Spleen (tissue), 11 donors: Measurements from ENCODE around the gene CLTA. TPM values are rescaled to one million over a fixed set of nuclear protein-coding genes. Genes with fewer than 3 reads are reported as not detected.
A peak's percentile ranks its signal among the peaks of the same experiment; 100 is the strongest.

ENCODE experiments used
- DNase-seq: peaks from one replicate; pipeline ENCODE4 v3.0.0-alpha.2; 2020
- H3K27ac ChIP-seq, 8 donors: fragments of 200-600 bp; sonication (generic) in 7 of 8; 1 replicate in 4 of 8; 2 replicates in 4 of 8; pipeline versions ENCODE4 v1.5.0 to v1.8.0; 2016 to 2021; ENCODE audit warnings: inconsistent platforms in 4 of 8, mild to moderate bottlenecking in 4 of 8, moderate library complexity in 1 of 8
- H3K27me3 ChIP-seq, 7 donors: fragments of 200-600 bp; sonication (generic) in 6 of 7; replicated peaks in 1 of 7; 1 replicate in 4 of 7; 2 replicates in 3 of 7; pipeline versions ENCODE4 v1.5.0 to v1.8.0; 2016 to 2021; ENCODE audit warnings: inconsistent platforms in 3 of 7, mild to moderate bottlenecking in 1 of 7
- H3K36me3 ChIP-seq, 6 donors: fragments of 200-600 bp; sonication (generic) in 5 of 6; 1 replicate in 4 of 6; 2 replicates in 2 of 6; pipeline versions ENCODE4 v1.5.0 to v1.8.0; 2016 to 2021; ENCODE audit warnings: inconsistent platforms in 2 of 6
- H3K4me1 ChIP-seq, 6 donors: fragments of 200-600 bp; sonication (generic) in 5 of 6; 1 replicate in 3 of 6; 2 replicates in 3 of 6; pipeline versions ENCODE4 v1.5.0 to v1.8.0; 2016 to 2021; ENCODE audit warnings: inconsistent platforms in 3 of 6
- H3K4me3 ChIP-seq, 8 donors: fragments of 200-600 bp; sonication (generic) in 7 of 8; 1 replicate in 4 of 8; 2 replicates in 4 of 8; pipeline versions ENCODE4 v1.5.0 to v1.8.0; 2016 to 2021; ENCODE audit warnings: inconsistent platforms in 4 of 8, mild to moderate bottlenecking in 4 of 8, moderate library complexity in 2 of 8
- H3K9me3 ChIP-seq, 8 donors: fragments of 200-600 bp; sonication (generic) in 7 of 8; 1 replicate in 4 of 8; 2 replicates in 4 of 8; pipeline versions ENCODE4 v1.5.0 to v1.8.0; 2016 to 2021; ENCODE audit warnings: inconsistent platforms in 4 of 8
- POLR2A ChIP-seq, 3 donors: fragments of 450-650 bp; IDR thresholded peaks; one replicate each; pipeline ENCODE4 v1.5.1; 2017; ENCODE audit warnings: antibody characterized with exemption in 3 of 3, mild to moderate bottlenecking in 1 of 3
- POLR2AphosphoS5 ChIP-seq, 3 donors: sonication (generic); formaldehyde crosslinking; IDR thresholded peaks; one replicate each; pipeline ENCODE4 v1.5.1; 2017; ENCODE audit warnings: antibody characterized with exemption in 3 of 3
- WGBS, 5 donors: extraction: QIAGEN DNeasy Blood & Tissue Kit in 3 of 5; methylation state at CpG; one replicate each; pipeline versions ENCODE4 v1.1.5 to v1.1.7; 2013 to 2018; 5-methylcytosine and 5-hydroxymethylcytosine counted together
- intact Hi-C: fragments of 100-400 bp; cut with DNase I; formaldehyde crosslinking; loops from one replicate; pipeline ENCODE4 v1.15.0; 2023; ENCODE audit warnings: low total_unique reads
- polyA plus RNA-seq, 3 donors: library from polyadenylated mRNA; stranded (reverse); fragments of 200-250 nt; gene quantifications; one replicate each; pipeline ENCODE4 v1.2.1, GENCODE V29; 2013
- total RNA-seq, 7 donors: library from RNA; depleted of rRNA in 3 of 7; stranded (reverse); fragments of >200 nt in 3 of 7; fragmentation: NEBNext Ultra II Directional in 4 of 7; extraction: Animal tissue kit (Norgen Biotek cat#: 25700) in 4 of 7; gene quantifications; one replicate each; pipeline versions ENCODE4 v1.1.0 to v1.2.1, GENCODE V29; 2016 to 2021
- TF ChIP-seq, protein P1 (sequence below), 11 experiments: fragments of 200-600 bp in 7 of 11; fragments of 450-650 bp in 4 of 11; sonication (generic) in 4 of 11; IDR thresholded peaks in 8 of 11; conservative IDR thresholded peaks in 3 of 11; 1 replicate in 7 of 11; 2 replicates in 4 of 11; pipeline versions ENCODE4 v1.4.0 to v1.8.0; 2016 to 2021; ENCODE audit warnings: antibody characterized with exemption in 11 of 11, inconsistent platforms in 4 of 11, mild to moderate bottlenecking in 1 of 11
- donor health status: healthy with polysubstance abuse.
- donor health status: DM: no; HTN: no; CAD: no; lungs with moderate emphysema.
- donor health status: DM: no; HTN: no; CAD: no.
- donor health status: Bipolar disorder and iron deficiency.
- donor health status: healthy.
- donor health status: DM: no; HTN: no; CAD: no.
- donor health status: DM: yes; HTN: yes; CAD: no.

Gene CLTA
- total and polyA plus RNA-seq, 10 donors = 92.0 to 176 (median 137) TPM

DNA sequence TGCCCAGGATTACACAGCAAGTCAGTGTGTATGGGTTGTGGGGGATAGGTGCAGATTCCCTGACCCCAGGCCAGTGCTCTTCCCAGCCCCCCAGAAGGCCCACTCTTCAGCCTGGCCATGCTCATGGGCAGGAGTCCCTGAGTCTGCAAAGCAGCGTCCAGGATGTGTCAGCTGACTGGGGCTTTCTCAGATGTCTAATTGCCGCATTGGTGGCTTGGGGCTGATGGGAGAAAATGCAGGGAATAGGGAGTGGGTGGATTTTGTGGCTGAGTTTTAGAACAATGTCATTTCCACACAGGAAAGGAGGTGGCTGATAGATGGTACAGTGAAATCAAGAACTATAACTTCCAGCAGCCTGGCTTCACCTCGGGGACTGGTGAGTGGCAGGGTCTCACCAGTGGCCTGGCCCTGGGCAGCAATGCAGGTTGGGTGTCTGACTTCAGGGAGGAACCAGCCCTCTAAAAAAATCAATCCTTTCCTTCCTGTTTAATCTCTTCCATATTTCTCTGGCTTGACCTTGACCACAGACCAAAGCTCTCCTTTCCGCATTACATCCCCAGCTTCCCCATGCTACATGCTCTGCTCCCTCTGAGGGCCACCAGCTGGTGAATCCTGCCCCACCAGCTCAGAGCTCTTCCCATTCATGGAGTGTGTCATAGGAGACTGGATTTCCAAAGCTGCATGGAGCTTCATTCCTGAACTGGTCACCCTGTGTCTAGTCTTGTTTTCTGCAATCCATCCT, 40.0 kb upstream of the CLTA start:
- DNase-seq = no peak
- Histone ChIP-seq H3K4me3 (peak overlapping the region in 1 of 8 donors; percentile 59), H3K36me3 (peaks cover 0 to 41% (median 0%) of the 10 kb centered on the region in 6 donors), H3K27ac (peak overlapping the region; percentile 84 to 95 (median 92)), H3K4me1 (peaks cover 68 to 96% (median 83%) of the 10 kb centered on the region in 6 donors), H3K27me3 (no peaks in the 10 kb centered on the region), H3K9me3 (peaks cover 0 to 7% (median 0%) of the 10 kb centered on the region in 8 donors)
- intact Hi-C loops = no loop called here
- TF ChIP-seq, protein P1, sequence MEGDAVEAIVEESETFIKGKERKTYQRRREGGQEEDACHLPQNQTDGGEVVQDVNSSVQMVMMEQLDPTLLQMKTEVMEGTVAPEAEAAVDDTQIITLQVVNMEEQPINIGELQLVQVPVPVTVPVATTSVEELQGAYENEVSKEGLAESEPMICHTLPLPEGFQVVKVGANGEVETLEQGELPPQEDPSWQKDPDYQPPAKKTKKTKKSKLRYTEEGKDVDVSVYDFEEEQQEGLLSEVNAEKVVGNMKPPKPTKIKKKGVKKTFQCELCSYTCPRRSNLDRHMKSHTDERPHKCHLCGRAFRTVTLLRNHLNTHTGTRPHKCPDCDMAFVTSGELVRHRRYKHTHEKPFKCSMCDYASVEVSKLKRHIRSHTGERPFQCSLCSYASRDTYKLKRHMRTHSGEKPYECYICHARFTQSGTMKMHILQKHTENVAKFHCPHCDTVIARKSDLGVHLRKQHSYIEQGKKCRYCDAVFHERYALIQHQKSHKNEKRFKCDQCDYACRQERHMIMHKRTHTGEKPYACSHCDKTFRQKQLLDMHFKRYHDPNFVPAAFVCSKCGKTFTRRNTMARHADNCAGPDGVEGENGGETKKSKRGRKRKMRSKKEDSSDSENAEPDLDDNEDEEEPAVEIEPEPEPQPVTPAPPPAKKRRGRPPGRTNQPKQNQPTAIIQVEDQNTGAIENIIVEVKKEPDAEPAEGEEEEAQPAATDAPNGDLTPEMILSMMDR (IDR thresholded peaks at IDR 0.05 in 8 of 11, conservative IDR thresholded peaks at IDR 0.05 in 3 of 11) = no peak
- TF ChIP-seq POLR2AphosphoS5 (IDR thresholded peaks at IDR 0.05) = no peak
- WGBS, 5 donors = 28 to 60% (median 43%) methylated on average over 4 of the region's 4 CpGs

DNA sequence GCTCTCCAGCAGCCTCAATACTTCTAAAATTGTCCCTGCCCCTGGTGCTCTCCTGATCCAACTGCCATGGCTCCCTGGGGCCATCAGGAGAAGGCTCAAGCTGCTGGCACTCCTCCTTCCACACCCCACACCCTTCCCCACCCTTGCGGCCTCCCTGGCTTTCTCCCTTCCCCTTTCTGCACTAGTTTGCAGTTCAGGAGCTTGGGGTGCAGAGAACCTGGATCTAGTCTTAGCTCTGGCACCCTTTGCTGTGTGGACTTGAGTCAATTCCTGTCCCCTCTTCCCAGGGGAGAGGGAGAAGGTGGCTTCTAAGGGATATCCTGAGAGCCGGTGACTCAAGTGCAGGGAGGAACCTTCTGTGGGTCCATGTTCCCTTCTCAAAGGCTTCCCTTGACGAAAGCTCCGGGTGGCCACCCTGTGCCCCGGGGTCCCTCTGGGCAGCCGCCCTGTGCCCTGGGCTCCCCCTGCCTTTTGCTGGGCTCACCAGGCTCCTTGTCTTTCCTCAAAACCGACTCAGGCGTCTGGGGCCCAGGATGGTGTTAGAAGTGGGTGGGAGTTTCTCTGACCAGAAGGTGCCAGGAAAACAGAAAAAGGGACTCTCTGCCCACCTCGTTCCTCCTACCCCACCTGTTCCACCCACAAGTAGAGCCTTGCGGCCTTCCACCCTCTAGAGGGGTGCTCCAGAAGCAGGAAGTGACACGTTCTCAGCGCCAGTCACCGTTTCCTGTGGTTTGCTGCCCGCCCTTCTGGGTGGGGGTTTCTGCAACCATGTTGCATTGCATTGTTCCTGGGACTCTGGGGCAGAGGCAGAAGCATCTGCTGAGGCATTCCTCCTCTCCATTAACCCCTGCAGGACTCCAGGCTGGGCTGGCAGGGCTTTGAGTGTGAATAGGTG, 39.2 kb upstream of the CLTA start:
- H3K27ac ChIP-seq = peak overlapping the region; percentile 84 to 95 (median 92)
- H3K36me3 ChIP-seq = peaks cover 0 to 47% (median 0%) of the 10 kb centered on the region in 6 donors
- DNase-seq = peak; percentile 98
- peaks cover 0 to 6% (median 2%) of the 10 kb centered on the region in 8 donors for H3K9me3 ChIP-seq
- H3K4me1 ChIP-seq = peaks cover 68 to 88% (median 83%) of the 10 kb centered on the region in 6 donors
- TF ChIP-seq POLR2A (IDR thresholded peaks at IDR 0.05) = peak in 1 of 3 donors; percentile 32
- TF ChIP-seq POLR2AphosphoS5 (IDR thresholded peaks at IDR 0.05) = peak; percentile 76 to 96 (median 90)
- TF ChIP-seq, protein P1 (IDR thresholded peaks at IDR 0.05 in 8 of 11, conservative IDR thresholded peaks at IDR 0.05 in 3 of 11) = peak in 3 of 11 experiments; percentile 11 to 35 (median 27)
- no peaks in the 10 kb centered on the region for H3K27me3 ChIP-seq
- intact Hi-C loops = no loop called here
- WGBS, 5 donors = 13 to 33% (median 21%) methylated on average over 11 to 14 of the region's 14 CpGs
- H3K4me3 ChIP-seq = peak overlapping the region in 6 of 8 donors; percentile 0 to 59 (median 12)

DNA sequence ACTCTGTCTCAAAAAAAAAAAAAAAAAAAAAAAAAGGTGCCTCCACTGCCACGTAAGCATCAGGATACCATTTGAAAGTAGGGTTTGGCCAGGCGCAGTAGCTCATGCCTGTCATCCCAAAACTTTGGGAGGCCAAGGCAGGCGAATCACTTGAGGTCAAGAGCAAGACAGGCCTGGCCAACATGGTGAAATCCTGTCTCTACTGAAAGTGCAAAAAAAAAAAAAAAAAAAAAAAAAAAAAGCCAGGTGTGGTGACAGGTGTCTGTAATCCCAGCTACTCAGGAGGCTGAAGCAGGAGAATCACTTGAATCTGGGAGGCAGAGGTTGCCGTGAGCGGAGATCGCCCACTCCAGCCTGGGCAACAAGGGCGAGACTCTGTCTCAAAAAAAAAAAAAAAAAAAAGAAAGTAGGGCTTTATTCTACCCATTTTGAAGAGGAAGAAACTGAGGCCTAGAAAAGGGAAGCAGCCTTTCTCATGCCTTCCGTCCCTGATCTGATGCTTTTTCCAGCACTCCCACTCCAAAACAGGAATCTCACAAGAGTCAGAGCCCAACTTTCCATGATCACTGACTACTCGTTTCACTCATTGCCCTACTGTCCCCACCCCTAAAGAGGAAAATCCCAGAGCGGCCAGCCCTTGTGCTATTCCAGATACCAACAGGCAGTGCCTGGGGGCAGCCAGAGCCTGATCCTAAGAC, 37.8 kb upstream of the CLTA start:
- TF ChIP-seq POLR2AphosphoS5 (IDR thresholded peaks at IDR 0.05) (no peak), POLR2A (IDR thresholded peaks at IDR 0.05) (no peak)
- TF ChIP-seq, protein P1 (IDR thresholded peaks at IDR 0.05 in 8 of 11, conservative IDR thresholded peaks at IDR 0.05 in 3 of 11) = no peak
- Histone ChIP-seq H3K27me3 (no peaks in the 10 kb centered on the region), H3K4me3 (peak overlapping the region in 1 of 8 donors; percentile 10), H3K27ac (peak overlapping the region in 6 of 8 donors; percentile 13 to 95 (median 93)), H3K9me3 (peaks cover 0 to 9% (median 4%) of the 10 kb centered on the region in 8 donors), H3K36me3 (peaks cover 0 to 46% (median 0%) of the 10 kb centered on the region in 6 donors), H3K4me1 (peaks cover 64 to 79% (median 75%) of the 10 kb centered on the region in 6 donors)
- intact Hi-C loops = no loop called here
- 79 to 87% (median 86%) methylated on average over 10 of the region's 10 CpGs for WGBS, 5 donors
- peak; percentile 77 for DNase-seq
